Measurements from ENCODE around the gene APMAP.
"Not testable (repeated sequence)": the region's sequence is repeated elsewhere in the genome, so short reads cannot be mapped to it uniquely, and the experiment has no call there.

Gene APMAP

DNA sequence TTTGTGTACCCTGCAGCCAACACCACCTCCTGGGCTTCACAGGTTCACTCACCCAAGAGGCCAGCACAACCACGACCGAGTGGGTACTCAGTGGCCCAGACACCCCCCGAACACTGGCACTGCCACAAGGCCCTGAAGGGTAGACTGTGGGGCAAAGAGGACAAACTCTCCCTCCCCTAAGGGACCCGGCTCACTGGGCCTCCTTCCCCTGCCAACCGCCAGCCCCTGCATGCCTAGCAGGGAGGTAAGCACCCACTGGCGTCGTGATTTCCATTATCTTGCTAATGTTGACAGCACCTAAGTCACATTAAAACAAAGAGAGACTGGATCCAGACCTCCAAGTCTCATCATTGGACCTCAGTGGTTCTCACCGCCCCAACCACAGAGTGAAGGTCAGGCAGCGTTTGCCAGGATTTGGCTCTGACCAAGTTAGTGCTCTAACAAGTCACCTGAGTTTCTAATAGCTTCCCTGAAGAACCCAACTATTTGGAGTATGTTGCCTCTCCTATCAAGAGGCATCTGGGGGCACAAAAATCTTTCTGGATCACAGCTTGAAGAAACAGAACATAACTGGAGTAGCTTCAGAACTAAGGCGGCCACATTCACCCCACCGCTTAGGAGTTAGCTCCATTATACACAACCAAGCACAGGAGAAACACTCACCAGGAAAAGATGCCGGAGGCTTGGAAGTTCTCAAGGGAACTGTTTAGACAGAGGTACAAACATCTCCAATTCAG, 14.0 kb upstream of the APMAP start:
- no peak for DNase-seq

DNA sequence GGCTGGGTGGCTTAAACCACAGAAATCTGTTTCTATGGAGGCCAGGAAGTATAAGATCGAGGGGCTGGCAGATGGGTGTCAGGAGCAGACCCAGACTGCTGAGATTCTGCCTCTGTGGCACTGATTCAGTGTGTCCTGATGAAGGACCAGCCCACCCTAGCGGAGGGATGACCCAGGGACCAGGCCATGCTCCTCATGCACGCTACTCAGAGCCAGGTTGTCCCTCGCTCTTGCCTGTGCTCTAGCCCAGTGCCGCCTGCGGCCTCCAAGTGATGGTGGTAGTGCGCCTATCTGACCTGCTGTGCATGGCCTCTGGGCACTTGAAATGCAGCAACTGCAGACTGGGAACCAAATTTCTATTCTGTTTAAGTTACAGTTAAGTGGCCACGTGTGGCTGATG, 13.1 kb upstream of the APMAP start:
- no peak for DNase-seq

DNA sequence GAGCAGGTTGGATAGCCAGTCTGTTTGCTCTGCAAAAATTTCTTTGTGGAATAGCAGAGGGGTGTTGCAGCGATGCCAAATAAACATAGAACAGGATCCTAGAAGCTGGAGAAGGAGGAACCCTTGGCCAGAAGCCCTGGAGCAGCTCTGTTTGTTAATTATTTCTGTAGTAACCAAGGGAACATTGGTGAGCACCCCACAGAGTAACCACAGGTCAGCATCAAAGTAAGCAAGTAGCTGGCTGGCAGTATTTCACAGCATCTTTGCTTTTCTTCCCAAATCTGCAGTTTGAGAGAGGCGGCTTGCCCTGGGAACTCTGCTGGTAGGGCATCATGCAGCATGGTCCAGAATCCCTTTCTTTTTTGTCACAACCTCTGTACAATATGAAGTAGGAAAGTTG, 12.7 kb upstream of the APMAP start:
- DNase-seq: no peak

DNA sequence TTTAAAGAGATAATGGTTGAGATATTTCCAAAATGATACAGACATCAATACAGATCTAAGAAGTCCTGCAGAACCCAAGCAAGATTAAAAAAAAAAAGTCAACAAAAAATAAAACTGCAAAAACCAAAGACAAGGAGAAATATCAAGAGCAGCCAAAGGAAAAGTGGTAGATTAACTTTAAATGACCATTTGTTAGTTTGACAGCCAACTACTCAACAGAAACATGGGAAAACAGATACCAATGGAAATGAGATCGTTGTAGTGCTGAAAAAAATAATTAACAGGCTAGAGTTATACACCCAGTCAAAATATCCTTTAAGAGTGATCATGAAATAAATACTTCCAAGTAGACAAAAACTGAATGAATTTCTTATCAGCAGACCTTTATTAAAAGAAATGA, 10.5 kb upstream of the APMAP start:
- DNase-seq: no peak

DNA sequence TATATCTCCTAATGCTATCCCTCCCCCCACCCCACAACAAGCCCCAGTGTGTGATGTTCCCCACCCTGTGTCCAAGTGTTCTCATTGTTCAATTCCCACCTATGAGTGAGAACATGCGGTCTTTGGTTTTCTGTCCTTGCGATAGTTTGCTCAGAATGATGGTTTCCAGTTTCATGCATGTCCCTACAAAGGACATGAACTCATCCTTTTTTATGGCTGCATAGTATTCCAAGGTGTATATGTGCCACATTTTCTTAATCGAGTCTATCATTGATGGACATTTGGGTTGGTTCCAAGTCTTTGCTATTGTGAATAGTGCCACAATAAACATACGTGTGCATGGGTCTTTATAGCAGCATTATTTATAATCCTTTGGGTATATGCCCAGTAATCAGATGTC, 8.8 kb upstream of the APMAP start:
- not testable (repeated sequence) for DNase-seq

DNA sequence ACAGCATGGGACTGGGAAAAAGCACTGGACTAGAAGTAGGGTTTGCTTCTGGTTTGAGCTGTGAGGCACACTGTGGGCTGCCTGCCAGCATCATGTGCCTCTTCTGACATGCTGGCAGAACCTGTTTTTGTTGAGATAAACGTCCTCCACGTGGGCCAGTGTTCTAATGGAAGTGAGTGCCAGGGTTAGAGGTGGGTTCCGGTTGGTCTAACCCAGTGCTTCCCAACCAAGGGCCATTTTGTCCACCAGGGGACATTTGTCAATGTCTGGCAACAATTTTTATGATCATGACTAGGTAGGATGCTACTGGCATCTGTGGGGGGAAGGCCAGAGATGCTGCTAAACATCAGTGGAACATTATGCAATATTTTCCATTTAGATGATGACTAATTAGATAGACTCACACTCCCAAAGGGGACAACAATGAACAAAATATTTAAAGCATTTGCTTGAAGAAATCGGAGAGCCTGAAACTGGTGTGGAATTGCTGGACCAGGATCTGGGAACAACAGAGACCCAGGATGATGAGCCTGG, 7.8 kb upstream of the APMAP start:
- DNase-seq: no peak

DNA sequence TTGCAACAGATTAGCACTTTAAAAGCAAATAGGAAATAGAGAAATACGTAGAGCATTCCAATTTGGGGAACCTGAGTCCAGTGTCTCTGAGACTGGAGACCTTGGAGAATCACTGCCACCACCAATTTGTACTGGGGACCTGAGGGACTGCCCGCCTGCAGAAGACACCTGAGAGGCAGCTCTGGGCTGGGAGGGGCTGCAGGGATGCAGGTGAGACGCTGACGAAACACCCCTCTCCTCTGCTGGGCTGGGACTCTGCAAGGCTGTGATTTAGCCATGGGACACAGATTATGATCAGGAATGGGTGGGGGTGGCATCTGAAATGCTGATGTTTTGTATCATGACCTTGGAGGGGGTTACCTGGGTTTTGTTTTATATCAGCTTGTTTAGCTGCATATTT, 7.0 kb upstream of the APMAP start:
- no peak for DNase-seq

DNA sequence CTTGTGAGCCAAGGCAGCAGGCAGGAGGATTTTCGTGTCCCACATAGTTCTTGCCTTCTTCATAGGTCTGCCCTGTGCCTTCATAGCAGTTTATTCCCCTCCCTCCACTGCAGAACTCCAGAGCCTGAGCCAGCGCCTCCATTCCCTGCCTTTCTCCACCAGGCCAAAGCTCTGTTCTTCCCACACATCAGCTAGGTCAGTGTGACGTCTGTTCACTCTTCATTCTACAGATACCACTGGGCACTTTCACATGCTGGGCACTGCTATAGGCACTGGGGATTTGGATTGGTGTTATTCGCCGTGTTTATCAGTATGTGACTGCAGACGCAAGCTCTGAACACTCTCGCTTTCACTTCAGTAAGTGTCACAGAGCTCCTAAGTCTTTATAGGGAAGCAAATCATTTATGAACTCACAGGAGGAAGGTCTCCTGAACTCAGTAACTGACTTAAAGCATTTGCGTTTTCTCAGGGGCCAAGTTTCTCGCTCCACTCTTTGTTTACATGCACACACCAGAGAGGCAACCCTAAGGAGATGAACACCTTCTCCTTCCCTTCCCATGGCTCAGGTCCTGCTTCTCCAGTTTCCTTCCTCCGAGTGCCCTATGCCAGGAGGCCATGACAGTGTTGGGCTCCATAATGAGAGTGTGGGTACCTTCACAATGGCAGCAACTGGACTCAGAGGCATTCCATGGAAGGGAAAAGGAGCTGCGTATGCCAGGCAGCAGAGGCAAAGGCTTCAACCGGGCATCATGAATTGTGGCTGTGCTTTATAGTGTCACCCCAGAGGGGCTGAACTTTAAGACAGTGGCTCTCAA, 6.3 kb upstream of the APMAP start:
- DNase-seq: no peak

DNA sequence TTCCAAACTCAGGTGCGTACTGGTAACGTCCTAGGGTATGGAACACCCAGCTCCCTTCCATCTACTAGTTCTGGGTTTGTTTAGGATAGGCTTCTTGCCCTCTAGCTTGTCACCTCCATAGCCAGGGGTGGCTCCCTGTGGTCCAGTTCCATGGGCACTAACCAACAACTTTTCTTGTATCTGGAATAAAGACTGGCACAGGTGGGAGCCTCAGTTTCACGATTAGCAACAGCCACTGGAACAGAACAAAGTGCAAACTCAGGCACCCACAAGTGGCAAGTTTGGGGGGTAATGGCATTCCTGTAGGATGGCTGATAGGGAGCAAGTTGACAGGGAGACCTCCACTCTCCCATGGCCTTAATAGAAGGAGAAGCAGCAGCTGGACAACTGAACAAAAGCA, 5.6 kb upstream of the APMAP start:
- no peak for DNase-seq

DNA sequence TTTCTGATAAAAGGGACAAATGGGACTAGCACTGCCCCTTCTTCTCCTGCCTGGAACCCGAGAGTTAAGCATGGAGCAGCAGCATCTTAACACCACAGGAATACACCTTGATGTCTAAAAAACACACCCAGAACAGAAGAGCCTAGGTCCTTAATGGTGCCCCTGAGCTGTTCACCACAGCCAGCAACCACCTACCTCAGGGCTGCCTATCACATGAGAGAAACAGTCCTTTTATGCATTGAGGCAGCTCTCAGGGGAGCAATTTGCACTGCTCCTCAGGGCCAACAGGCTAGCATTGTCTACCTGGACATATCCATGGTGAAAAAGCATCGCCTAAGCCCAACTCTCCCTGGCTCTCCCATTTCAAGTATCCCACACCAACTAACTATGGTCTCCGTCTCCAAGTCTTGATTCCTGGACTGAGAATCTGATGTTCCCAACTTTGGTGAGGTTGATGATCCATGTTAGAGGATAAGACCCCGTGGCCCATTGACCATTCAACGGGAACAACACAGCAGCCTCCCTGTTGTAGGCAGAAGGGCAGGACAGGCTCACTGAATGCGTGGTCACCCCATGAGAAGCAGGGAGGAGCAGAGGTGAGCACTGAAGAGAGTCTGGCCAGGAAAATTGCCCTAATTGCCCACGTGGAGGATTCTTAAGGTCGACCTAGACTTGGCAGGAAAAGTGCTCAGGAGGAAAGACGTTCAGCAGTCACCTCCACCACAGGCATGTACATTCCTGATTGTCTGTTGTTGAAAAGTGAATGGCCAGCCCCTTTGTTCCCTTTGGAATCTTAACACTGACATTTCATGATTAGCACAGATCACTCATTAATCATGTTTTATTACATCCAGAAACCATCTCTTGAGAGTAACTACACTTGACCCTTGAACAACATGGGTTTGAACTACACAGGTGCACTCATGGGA, 4.2 kb upstream of the APMAP start:
- no peak for DNase-seq

DNA sequence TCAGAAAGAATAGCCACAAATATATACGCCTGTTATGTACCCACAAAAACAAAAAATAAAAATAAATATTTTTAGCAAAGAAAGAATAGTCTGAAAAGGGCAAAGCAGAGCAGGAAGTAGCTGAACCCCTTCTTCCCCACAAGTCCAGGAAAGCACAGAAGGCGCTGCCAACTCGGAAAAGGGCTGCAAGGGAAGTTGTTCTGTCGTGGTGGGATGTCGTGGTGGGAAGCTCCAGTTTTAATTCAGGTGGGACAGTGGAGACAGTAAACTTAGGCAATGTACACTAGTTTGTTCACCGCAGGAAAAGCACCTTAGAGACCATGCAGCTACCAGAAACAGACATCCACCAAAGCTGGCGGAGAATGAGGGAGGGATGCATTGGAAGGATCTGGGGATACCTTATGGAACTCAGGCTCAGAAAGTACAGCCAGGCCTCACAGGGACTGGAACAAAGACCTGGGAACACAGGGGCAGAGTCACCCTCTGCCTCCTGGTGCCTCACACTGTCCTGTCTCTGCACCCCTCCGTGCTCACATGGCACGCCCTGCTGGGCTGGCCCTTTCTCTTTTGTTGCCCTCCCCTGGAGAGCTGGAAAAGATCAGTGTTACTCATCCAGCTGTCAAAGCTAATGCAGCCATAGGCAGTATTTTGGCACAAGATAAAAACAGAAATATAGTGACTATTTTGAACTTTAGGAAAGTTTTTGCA, 3.3 kb upstream of the APMAP start:
- no peak for DNase-seq

DNA sequence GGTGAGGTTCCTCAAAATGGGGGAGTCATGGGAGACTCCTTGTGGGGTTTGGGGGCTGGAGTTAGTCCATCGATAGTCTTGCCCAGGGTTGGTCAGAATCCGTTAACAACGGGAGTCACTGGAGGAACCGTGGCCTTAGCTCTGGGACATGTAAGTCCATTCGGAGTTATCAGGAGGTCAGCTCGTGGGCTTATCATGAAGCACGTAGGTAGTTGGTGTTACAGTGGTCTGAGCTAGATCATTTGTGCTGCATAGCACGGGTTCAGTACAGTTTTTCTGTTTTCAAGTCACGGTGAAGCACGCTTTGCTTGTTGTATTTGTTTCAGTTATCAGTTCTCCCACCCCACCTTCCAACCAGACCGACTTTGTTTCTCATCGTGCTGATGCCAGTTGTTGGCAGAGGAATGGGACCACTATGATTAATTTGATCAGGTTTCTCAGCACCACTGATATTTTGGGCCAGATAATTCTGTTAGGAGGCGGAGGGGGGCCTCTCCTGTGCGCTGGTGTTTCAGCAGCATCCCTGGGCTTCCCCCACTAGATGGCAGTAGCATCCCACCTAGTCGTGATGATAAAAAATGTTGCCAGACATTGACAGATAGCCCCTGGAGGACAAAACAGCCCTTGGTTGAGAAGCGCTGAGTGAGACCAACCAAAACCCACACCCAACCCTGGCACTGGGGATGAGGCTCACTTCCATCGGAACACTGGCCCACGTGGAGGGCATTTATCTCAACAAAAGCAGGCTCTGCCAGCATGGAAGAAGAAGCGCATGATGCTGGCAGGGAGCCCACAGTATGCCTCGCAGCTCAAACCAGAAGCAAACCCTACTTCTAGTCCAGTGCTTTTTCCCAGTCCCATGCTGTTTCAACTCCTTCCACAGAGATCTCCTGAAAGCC, 2.2 kb upstream of the APMAP start:
- DNase-seq: peak; percentile 50 to 75 (median 66)

DNA sequence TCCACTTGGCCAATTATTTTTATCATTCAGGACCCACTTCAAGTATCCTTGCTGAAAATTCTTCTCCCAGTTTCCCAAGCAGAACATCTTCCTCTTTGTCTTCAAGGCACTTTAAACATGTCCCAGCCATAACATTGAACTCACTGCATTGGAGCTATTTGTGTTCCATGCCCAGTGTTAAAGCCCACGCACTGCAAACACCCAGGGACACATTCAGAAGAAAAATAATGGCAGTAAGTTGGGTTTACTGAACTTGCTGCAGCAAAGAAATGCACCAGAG, 1.6 kb upstream of the APMAP start:
- no peak for DNase-seq

DNA sequence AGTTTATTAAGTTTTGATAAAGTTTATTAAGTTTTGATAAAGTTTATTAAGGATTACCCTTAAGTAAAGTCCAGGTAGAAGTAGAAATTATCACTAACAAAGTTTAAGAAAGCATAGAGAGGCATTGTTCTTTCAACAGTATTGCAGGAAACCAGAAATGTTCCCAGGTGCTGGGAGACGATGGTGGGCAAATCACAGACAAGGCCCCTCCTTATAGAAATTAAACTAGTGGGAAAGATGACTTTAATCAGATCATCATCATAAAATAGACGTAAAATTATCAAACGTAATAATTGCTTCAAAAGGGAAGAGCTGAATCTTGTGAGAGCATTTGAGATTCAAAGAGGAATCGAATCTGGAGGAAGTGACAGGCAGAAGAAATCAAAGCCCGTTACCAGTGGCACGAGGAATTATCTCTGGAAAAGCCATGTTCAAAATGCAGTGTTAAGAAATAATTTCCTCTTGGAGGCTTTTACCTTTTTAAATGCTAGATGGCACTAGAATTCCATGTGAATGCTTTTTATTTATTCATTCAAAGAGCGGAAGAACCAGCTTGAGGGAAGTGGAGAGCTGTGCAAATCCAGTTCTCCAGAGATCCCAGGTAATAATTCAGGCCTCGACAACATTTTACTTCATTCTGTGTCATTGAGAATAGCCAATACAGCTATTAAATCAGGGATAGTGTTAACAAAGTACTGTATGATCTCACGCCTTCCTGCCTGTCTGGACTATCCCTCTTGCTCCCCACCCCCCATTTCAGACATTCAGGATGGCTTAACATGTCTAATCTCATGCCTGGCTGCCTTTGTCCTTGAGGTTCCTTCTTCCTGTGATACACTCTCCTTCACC, 1.0 kb upstream of the APMAP start:
- no peak for DNase-seq

DNA sequence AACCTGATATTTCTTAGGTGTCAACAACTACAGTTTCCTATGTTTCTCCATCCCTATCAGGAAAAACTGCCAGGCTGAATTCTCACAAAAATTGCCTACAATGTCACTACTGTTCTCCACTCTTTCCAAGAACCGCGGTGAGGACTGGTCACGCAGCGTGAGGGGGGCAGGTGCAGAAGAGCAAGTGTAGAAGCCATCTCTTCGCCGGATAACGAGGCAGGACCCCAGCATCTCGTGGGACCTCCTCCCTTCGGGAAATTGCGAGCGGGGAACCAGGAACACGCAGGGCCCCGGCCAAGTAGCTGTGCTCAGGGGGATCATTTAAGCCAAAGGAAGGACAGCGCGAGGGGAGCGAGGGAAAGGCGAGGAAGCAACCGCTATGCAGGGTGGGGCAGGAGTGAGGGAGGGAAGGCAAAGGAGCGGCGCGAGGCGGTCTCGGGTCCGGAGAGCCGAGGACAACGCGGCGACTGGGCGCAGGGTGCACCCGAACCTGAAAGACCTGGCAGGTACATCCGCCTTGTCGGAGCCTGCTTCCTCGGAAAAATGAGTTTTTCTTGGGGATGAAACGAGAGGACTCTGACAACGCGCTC, 559 bp downstream of the APMAP start:
- no peak for DNase-seq

DNA sequence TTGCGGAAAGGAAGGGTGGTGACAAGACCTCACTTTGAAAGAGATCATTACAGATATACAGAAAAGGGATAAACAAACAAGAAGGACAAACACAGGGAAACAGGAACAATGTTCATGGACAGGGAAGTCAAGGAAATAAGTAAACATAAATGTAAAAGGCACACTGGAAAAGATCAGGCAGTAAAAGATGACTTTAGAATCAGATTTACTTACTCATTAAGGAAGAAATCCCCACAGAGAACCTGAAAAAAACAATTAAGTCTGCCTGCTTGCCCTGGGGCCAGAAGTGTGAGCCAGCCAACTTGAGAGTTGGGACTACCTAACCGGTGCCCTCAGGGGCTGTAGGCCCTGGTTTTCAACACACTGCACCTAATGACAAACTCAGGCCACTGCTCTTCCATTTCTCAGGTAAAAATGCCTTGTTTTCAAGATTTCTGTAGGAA, 1.7 kb downstream of the APMAP start:
- DNase-seq: no peak

DNA sequence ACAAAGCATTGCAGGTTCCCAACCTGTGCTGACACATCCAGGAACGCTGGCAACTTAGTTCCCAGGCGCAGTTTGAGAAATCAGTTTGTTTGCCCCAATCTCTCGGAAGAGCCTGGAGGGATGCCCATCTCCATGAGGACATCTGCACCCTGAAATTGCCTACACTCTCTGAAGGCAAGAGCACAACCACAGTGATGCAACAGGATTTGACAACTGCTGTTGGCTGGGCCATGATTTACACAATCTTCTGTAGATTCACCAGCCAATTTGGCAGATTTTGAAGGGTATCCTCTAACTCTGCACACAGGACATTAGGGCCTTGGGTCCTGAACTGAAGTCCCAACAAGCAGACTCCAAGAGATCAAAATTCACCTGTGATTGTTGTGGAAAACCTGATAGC, 3.4 kb downstream of the APMAP start:
- DNase-seq: no peak

DNA sequence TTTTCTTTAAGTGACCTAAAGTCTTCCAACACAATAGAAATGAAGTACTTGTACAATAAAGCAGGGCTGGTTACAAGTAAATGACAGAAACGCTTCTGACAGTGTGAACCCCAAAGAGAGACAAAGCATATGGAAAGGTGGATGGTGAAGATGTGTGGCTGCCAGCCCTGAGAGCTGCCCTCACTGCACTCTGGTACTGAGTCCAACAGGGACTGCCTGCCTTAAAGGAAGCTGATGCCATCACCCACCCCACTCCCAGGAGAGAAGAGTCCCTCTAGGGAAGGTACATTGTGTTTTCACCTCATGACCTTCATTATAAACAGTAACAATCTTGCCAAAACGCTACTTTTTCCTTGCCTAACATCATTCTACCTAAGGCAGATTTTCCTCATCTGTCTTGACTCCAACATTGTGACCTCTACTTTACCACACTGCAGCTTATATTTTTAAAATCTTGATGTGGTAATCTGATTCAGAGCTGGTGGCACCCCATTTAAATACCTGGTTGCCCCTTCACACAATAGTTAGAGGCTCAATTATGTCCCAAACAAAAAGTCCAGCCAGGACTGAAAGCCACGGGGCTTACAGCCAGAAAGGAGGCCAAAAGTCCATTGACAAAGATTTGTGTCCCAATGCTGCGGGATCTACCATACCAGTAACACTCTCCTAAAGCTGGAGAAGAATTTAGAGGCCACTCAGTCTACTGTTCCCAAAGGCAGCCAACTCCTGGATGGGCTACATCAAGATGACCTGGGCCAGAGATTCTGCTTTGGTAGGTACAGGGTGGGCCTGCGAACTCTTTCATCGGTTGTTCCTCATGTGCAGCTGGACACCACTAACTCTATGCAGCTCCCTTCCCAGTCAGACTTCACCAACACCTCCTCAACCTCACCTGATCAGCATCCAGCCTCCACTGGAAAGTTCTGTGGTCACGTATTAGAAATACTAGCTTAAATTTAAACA, 4.4 kb downstream of the APMAP start:
- DNase-seq: no peak

DNA sequence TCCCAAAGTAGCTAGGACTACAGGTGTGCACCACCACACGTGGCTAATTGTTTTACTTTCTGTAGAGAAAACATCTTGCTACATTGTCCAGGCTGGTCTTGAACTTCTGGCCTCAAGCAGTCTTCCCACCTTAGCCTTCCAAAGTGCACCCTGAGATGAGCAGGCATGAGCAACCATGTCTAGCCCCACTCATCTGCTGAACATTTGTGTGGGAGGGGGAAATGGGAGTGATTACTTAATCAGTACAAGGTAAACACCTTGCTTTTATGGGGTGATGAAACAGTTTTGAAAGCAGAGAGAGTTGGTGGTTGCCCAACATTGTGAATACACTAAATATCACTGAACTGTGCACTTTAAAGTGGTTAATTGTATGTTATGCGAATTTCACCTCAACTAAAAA, 5.3 kb downstream of the APMAP start:
- no peak for DNase-seq
